Esophagus muscularis mucosa (tissue), 4 donors: ENCODE results near the gene ABO. TPM values are rescaled to one million over a fixed set of nuclear protein-coding genes. Genes with fewer than 3 reads are reported as not detected.
"Not testable (repeated sequence)": the region's sequence is repeated elsewhere in the genome, so short reads cannot be mapped to it uniquely, and the experiment has no call there.

ENCODE experiments used
- DNase-seq: peaks from one replicate; pipeline ENCODE4 v3.0.0-alpha.2; 2017; ENCODE audit errors: extremely low spot score
- H3K27ac ChIP-seq, 4 donors: fragments of 200-600 bp; sonication (generic); replicated peaks in 1 of 4; 1 replicate in 3 of 4; 2 replicates in 1 of 4; pipeline ENCODE4 v1.5.1; 2016 to 2019; ENCODE audit warnings: mild to moderate bottlenecking in 1 of 4
- H3K27me3 ChIP-seq, 4 donors: fragments of 200-600 bp; sonication (generic); one replicate each; pipeline versions ENCODE4 v1.5.1 to v1.6.0; 2016 to 2019
- H3K36me3 ChIP-seq, 4 donors: fragments of 200-600 bp; sonication (generic); one replicate each; pipeline ENCODE4 v1.5.1; 2016 to 2019
- H3K4me1 ChIP-seq, 4 donors: fragments of 200-600 bp; sonication (generic); one replicate each; pipeline ENCODE4 v1.5.1; 2016 to 2019
- H3K4me3 ChIP-seq, 4 donors: fragments of 200-600 bp; sonication (generic); 1 replicate in 2 of 4; 2 replicates in 2 of 4; pipeline ENCODE4 v1.5.1; 2016 to 2019; ENCODE audit warnings: mild to moderate bottlenecking in 4 of 4, moderate library complexity in 1 of 4
- H3K9me3 ChIP-seq, 4 donors: fragments of 200-600 bp; sonication (generic); 1 replicate in 3 of 4; 2 replicates in 1 of 4; pipeline ENCODE4 v1.5.1; 2016 to 2019
- EP300 ChIP-seq: sonication (generic); formaldehyde crosslinking; IDR thresholded peaks from one replicate; pipeline ENCODE4 v1.6.1; 2017; ENCODE audit warnings: antibody characterized with exemption
- POLR2A ChIP-seq: fragments of 450-650 bp; IDR thresholded peaks from one replicate; pipeline ENCODE4 v1.6.1; 2017; ENCODE audit warnings: antibody characterized with exemption, moderate library complexity, mild to moderate bottlenecking, low read depth
- POLR2AphosphoS5 ChIP-seq, 2 donors: sonication (generic); formaldehyde crosslinking; IDR thresholded peaks; one replicate each; pipeline ENCODE4 v1.6.1; 2017; ENCODE audit warnings: antibody characterized with exemption in 2 of 2
- WGBS: methylation state at CpG from one replicate; pipeline ENCODE4 v1.1.5; 2018; 5-methylcytosine and 5-hydroxymethylcytosine counted together
- intact Hi-C: fragments of 100-400 bp; cut with DNase I; formaldehyde crosslinking; loops from one replicate; pipeline ENCODE4 v1.15.1; 2023
- total RNA-seq, 4 donors: library from RNA; depleted of rRNA; stranded (reverse); fragments of >200 nt; gene quantifications; one replicate each; pipeline versions ENCODE4 v1.1.0 to v1.2.1, GENCODE V29; 2016
- TF ChIP-seq, protein P1 (sequence below), 3 experiments: fragments of 200-600 bp in 2 of 3; fragments of 450-650 bp in 1 of 3; sonication (generic) in 2 of 3; IDR thresholded peaks; one replicate each; pipeline ENCODE4 v1.5.1; 2017 to 2019; ENCODE audit warnings: antibody characterized with exemption in 3 of 3, mild to moderate bottlenecking in 2 of 3, moderate library complexity in 1 of 3

Gene ABO
- total RNA-seq, 4 donors from 2014 or later = 0.33 to 3.8 (median 1.2) TPM

DNA sequence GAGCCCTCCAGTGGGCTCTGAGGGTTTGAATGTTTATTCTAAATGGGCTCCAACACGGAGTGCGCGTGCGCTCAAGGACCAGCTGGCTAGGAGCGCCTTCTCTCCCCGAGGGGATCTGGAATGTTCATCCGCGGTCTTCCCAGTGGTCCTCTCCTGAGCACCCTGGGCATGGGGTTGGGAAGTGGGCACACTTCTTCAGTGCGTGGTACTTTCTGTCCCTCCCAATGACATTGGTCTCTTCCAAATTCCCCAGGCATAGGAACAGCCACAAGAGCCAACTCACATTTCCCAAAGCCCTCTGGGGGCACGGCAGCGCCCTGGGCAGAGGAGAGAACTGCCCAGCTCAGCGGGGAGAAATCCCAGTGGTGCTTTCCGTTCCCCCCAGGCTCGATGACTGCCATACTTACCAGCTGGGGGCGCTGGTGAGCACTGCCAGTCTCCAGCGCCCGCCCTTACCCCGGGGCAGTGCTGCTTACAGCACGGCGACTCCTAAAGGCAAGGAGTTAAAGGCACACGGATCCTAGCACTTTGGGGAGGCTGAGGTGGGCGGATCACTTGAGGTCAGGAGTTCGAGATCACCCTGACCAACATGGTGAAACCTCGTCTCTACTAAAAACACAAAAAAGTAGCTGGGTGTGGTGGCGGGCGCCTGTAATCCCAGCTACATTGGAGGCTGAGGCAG lies 36.0 kb downstream of the ABO start:
- DNase-seq = no peak
- Histone ChIP-seq H3K4me3 (peak overlapping the region; percentile 23 to 37 (median 34)), H3K27me3 (peaks cover 0 to 73% (median 0%) of the 10 kb centered on the region in 4 donors), H3K36me3 (no peaks in the 10 kb centered on the region), H3K27ac (peak overlapping the region; percentile 21 to 68 (median 47)), H3K4me1 (peaks cover 19 to 26% (median 21%) of the 10 kb centered on the region in 4 donors), H3K9me3 (no peaks in the 10 kb centered on the region)
- 32% methylated on average over 8 of the region's 26 CpGs for WGBS
- intact Hi-C loops = no loop called here
- TF ChIP-seq POLR2A = no peak
- no peak for TF ChIP-seq EP300
- TF ChIP-seq POLR2AphosphoS5 (IDR thresholded peaks at IDR 0.05) = no peak
- TF ChIP-seq, protein P1, sequence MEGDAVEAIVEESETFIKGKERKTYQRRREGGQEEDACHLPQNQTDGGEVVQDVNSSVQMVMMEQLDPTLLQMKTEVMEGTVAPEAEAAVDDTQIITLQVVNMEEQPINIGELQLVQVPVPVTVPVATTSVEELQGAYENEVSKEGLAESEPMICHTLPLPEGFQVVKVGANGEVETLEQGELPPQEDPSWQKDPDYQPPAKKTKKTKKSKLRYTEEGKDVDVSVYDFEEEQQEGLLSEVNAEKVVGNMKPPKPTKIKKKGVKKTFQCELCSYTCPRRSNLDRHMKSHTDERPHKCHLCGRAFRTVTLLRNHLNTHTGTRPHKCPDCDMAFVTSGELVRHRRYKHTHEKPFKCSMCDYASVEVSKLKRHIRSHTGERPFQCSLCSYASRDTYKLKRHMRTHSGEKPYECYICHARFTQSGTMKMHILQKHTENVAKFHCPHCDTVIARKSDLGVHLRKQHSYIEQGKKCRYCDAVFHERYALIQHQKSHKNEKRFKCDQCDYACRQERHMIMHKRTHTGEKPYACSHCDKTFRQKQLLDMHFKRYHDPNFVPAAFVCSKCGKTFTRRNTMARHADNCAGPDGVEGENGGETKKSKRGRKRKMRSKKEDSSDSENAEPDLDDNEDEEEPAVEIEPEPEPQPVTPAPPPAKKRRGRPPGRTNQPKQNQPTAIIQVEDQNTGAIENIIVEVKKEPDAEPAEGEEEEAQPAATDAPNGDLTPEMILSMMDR (IDR thresholded peaks at IDR 0.05) = peak in 2 of 3 experiments; percentile 38 to 52

DNA sequence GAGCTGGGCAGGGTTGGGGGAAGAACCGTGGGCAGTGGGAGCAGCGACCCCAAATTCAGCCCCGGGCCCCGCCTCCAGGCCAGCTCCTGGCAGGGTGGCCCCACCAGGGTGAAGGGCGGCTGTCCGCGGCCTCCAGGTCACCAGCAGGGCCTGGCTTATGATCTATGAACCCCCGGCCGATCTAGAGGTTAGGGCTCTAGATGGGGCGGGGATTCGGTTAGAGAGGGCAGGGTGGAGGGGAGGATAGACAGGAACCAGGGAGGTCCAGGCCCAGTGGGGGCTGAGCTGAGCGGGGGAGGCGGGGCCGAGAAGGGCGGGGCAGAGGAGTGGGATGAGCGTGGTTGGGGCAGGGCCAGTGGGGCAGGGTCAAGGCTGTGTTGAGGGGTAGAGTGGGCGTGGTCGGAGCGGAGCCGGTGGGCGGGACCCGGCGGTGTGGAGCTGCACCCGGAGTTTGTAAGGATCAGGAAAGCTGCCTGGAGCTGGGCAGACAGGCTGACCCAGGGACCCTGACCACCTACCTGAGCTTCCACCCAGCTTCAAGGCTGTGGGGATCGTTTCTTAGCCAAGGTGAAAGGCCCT lies 36.6 kb downstream of the ABO start:
- Histone ChIP-seq H3K9me3 (no peaks in the 10 kb centered on the region), H3K36me3 (no peaks in the 10 kb centered on the region), H3K27ac (peak overlapping the region; percentile 21 to 68 (median 47)), H3K4me1 (peaks cover 19 to 26% (median 21%) of the 10 kb centered on the region in 4 donors), H3K4me3 (peak overlapping the region; percentile 23 to 37 (median 34)), H3K27me3 (peaks cover 0 to 73% (median 0%) of the 10 kb centered on the region in 4 donors)
- 33% methylated on average over 19 of the region's 25 CpGs for WGBS
- TF ChIP-seq POLR2A = no peak
- TF ChIP-seq, protein P1 (IDR thresholded peaks at IDR 0.05) = no peak
- DNase-seq = no peak
- intact Hi-C loops = no loop called here

DNA sequence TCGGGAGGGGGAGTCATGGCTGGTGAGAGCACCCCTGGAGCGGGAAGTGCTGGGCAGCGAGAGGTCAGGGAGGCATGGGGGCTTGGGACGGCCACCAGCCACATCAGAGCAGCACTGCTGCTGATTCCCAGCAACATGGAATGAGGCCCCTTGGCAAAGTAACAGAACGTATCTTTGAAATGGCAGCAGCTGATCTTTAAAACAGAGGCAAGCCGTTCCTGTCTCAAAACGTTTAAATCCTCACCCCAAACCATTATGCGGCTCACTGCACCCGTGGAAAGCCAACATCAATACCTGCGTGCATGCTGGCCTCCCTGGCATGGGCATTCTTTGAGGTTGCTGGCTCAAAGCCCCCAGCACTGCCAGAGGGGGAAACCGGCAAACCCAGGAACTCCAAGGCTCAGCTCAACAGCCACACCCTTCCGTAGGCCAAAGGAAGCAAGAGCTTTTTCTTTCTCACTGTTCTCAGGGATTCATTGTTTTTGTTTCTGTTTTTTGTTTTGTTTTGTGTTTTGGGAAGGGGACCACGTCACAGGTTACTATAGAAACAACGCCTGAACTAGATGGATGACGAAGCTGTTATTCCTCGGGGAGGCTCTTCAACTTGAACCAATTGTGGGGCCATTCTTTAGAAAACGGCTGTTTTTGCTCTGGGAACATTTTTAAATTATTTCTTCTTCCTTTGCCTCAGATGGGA lies 37.8 kb downstream of the ABO start:
- intact Hi-C loops = no loop called here
- Histone ChIP-seq H3K4me1 (peaks cover 19 to 26% (median 21%) of the 10 kb centered on the region in 4 donors), H3K4me3 (no peak overlapping the region), H3K27me3 (peaks cover 0 to 68% (median 0%) of the 10 kb centered on the region in 4 donors), H3K9me3 (no peaks in the 10 kb centered on the region), H3K27ac (peak overlapping the region; percentile 38 to 68 (median 50)), H3K36me3 (no peaks in the 10 kb centered on the region)
- 58% methylated on average over 16 of the region's 17 CpGs for WGBS
- TF ChIP-seq, protein P1 (IDR thresholded peaks at IDR 0.05) = no peak
- TF ChIP-seq POLR2AphosphoS5 (IDR thresholded peaks at IDR 0.05) = no peak
- TF ChIP-seq EP300 = no peak
- DNase-seq = no peak

DNA sequence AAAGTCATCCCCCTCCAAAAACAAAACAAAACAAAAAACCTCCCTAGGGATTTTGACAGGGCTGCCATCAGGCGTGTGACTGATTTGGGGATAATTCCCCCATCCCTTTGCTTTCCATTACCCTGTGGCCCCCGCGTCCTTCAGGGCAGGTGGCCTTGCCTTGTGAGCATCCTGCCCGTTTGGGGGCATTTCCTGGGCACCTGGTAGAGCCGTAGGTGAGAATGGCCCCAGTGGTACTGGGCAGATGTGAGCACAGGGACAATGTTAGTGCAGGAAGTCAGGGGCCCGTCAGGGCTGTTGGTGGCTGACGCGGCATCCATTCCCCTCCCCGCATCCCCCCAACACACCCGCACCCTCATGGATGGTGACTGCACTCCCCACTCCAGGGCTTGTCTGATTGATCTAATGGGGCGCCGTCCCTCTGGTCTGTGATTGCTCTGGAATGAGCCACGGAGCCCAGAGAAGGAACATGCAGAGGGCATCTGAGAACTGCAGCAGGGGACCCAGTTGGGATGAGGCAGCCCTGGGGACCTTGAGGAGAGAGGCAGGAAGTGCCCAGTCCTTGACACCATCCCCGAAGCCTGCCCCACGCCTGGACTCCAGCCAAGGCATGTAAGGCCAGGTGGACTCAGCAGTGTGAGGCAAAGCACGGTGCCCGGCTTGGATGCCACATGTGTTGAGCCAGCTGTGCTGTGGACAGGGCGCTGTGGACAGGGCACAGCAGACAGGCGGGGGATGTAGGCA lies 38.5 kb downstream of the ABO start:
- WGBS = 82% methylated on average over 13 of the region's 19 CpGs
- H3K4me3 ChIP-seq, H3K9me3 ChIP-seq, H3K36me3 ChIP-seq, DNase-seq, intact Hi-C loops: not testable (repeated sequence)
- peak overlapping the region; percentile 25 to 59 (median 43) for H3K27ac ChIP-seq
- H3K4me1 ChIP-seq = peaks cover 19 to 26% (median 21%) of the 10 kb centered on the region in 4 donors
- H3K27me3 ChIP-seq = peaks cover 0 to 63% (median 0%) of the 10 kb centered on the region in 4 donors
